ENCODE data around the gene RBM34.
"Not testable (repeated sequence)": the region's sequence is repeated elsewhere in the genome, so short reads cannot be mapped to it uniquely, and the experiment has no call there.

GRCh38 chr1:235159930-235160329 lies 1.1 kb downstream of the RBM34 start:
- not testable (repeated sequence) for TF ChIP-seq CTCF (conservative IDR thresholded peaks at IDR 0.05; ENCODE audit: low read length); EZH2phosphoT487 (IDR thresholded peaks at IDR 0.05; ENCODE audit: borderline replicate concordance, low read depth, low read length)

Data from OCI-LY7 (cell line).